ENCODE measurements around the gene FBXW7.
A peak's percentile ranks its signal among the peaks of the same experiment; 100 is the strongest.

The FBXW7 gene

GRCh38 chr4:152310257-152310656 lies 225.6 kb downstream of the FBXW7 start:
- H3K4me3 ChIP-seq (replicated peaks; ENCODE audit: low read depth, low read length) = no peak overlapping the region
- no peak for TF ChIP-seq CTCF (IDR thresholded peaks at IDR 0.05; ENCODE audit: low read length, missing control alignments)
- DNase-seq (ENCODE audit: low read depth) = peak; percentile 3

DNA sequence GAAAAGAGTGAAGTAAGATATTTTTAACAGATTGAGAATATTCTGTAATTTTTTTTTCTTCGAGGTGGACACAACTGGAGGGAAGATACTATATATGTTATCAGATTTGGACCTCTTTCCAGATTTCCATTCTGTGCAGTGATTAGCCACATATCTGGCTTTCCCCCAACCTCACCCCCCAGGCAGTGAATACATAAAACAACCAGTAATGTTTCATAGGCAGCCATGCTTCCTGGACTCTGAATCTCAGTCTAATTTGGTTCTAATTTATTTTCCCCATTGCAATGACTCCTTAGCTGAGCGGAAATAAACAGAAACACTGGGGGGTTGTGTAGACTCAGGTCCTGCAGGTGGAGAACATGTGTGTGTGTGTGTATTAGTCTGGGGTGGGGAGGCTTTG lies 226.5 kb downstream of the FBXW7 start:
- no peak for DNase-seq (ENCODE audit: low read depth)
- no peak for TF ChIP-seq CTCF (IDR thresholded peaks at IDR 0.05; ENCODE audit: low read length, missing control alignments)
- H3K4me3 ChIP-seq (replicated peaks; ENCODE audit: low read depth, low read length) = no peak overlapping the region

- H3K4me3 ChIP-seq (replicated peaks; ENCODE audit: low read depth, low read length) = no peak overlapping the region
- no peak for TF ChIP-seq CTCF (IDR thresholded peaks at IDR 0.05; ENCODE audit: low read length, missing control alignments)
Observed at GRCh38 chr4:152308951-152309350, 226.9 kb downstream of the FBXW7 start.

DNA sequence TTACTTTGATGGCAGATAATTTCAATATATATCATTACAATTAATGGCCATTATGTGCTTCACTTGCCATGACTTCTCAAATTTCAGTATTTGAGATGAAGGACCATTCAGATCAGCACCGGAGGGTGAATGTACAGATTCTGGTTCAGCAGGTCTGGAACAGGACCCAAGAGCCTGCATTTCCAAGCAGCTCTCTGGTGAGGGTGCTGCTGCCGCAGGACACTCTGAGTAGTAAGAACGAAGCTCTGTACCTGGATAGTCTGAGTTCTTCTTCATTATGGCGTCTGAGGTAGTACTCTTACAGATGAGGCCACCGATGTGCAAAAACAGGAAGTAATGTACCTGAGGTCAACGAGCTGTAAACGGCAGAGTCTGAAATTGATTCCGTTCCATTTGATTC lies 228.2 kb downstream of the FBXW7 start:
- no peak for DNase-seq (ENCODE audit: low read depth)
- no peak overlapping the region for H3K4me3 ChIP-seq (replicated peaks; ENCODE audit: low read depth, low read length)
- no peak for TF ChIP-seq CTCF (IDR thresholded peaks at IDR 0.05; ENCODE audit: low read length, missing control alignments)

More at GRCh38 chr4:152308951-152309350, 226.9 kb downstream of the FBXW7 start:
- no peak for DNase-seq (ENCODE audit: low read depth)

GRCh38 chr4:152306541-152306940 lies 229.4 kb downstream of the FBXW7 start:
- no peak for DNase-seq (ENCODE audit: low read depth)
- TF ChIP-seq CTCF (IDR thresholded peaks at IDR 0.05; ENCODE audit: low read length, missing control alignments) = no peak
- no peak overlapping the region for H3K4me3 ChIP-seq (replicated peaks; ENCODE audit: low read depth, low read length)

- H3K4me3 ChIP-seq (replicated peaks; ENCODE audit: low read depth, low read length) = no peak overlapping the region
- no peak for DNase-seq (ENCODE audit: low read depth)
- TF ChIP-seq CTCF (IDR thresholded peaks at IDR 0.05; ENCODE audit: low read length, missing control alignments) = no peak
Observed at GRCh38 chr4:152304220-152304619, 231.7 kb downstream of the FBXW7 start.

DNA sequence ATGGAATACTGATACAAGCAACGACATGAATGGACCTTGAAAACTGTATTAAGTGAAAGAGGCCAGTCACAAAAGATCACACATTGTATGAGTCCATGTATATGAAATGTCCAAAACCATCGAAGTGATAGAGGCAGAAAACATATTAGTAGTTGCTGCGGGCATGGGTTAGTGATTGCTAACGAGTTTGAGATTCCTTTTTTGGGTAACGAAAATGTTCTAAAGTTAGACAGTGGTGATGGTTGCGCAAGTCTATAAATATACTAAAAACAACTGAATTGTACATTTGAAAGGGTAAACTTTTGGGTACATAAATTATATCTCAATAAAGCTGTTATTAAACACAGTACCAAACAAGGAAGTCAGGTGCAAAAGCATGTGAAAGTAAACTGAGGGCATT lies 234.5 kb downstream of the FBXW7 start:
- no peak overlapping the region for H3K4me3 ChIP-seq (replicated peaks; ENCODE audit: low read depth, low read length)
- no peak for DNase-seq (ENCODE audit: low read depth)
- no peak for TF ChIP-seq CTCF (IDR thresholded peaks at IDR 0.05; ENCODE audit: low read length, missing control alignments)

Measured in fibroblast of pulmonary artery (primary cell).